D721Med (cell line): ENCODE measurements around the gene MUC20.
A peak's percentile ranks its signal among the peaks of the same experiment; 100 is the strongest.
"Not testable (repeated sequence)": the region's sequence is repeated elsewhere in the genome, so short reads cannot be mapped to it uniquely, and the experiment has no call there.

ENCODE experiments used
- DNase-seq: peaks from one replicate; pipeline ENCODE4 v3.0.0; 2011; ENCODE audit warnings: low spot score; ENCODE audit not compliant: insufficient read length
- FAIRE-seq: peaks from 2 replicates; lab custom pipeline; 2011; peaks lifted over from hg19 to GRCh38; lab: Jason Lieb, UNC
- CTCF ChIP-seq: IDR thresholded peaks from 2 replicates; pipeline ENCODE4 v1.5.1; 2012; ENCODE audit warnings: mild to moderate bottlenecking, control low read depth; ENCODE audit not compliant: insufficient read depth; ENCODE audit errors: missing control alignments

MUC20 gene

GRCh38 chr3:195738274-195739044, 17.7 kb downstream of the MUC20 start:
- no peak for TF ChIP-seq CTCF
- DNase-seq (no peak), FAIRE-seq (no peak)

DNA sequence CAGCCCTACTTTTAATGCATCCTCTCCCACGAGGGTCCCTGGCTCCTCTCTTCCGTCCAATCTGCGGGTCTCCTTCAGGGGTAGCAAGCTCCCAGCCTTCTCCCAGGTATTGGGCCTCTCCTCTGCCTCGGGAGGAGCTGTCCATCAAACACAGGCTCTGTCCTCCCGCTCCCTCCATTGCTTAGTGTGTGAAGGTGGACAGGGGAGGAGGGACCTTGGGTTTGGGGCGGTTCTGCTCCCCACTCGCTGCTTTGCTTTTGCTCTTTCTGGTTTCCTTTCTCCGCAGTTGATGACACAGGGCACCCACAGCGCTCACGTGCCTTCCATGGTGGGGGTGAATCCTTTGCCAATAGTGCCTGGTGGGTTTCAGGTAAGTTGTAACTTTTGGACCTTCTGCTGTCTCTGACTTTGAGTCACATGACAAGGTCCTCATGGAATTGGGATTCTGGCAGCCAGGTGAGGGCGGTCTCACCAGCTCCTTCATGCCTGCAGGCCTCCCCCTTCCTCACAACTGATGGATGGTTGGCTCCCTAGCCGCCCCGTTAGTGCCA, 18.9 kb downstream of the MUC20 start:
- TF ChIP-seq CTCF: no peak
- no peak for FAIRE-seq
- no peak for DNase-seq

DNA sequence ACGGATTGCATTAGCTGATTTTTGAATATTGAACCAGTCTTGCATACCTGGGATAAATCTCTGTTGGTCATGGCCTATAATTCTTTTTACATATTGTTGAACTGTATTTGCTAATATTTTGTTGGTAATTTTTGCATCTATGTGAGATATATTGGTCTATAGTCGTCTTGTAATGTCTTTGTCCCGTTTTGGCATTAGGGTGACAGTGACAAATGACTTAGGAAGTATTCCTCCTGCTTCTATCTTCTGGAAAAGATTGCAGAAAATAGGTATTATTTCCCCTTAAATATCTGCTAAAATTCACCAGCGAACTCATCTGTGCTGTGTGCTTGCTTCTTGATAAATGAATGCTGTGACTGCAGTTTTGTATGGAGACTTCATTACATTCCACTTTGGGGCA, 23.7 kb downstream of the MUC20 start:
- FAIRE-seq (no peak), DNase-seq (no peak)
- TF ChIP-seq CTCF: no peak

- no peak for TF ChIP-seq CTCF
- DNase-seq: no peak
- no peak for FAIRE-seq
Measured at GRCh38 chr3:195746346-195746745, 25.6 kb downstream of the MUC20 start.

DNA sequence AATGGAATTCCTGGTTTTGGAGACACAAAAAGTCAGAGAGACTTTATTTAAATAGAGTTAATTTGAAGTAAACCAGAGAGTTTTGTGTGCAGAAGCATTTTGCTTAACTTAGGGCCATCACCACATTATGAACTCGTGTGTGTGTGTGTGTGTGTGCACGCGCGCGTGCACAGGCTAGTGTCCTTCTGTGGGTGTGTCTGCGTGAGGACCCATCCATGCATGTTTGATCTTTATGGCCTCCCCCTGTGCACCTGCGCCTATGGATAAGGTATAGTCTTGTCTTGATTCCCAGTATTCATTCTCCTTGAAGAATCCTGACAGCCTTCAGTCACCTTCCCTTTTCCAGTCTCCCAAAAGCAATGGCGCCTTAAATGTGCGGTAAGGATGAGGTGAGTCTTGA, 26.0 kb downstream of the MUC20 start:
- FAIRE-seq: no peak
- DNase-seq: no peak
- TF ChIP-seq CTCF: no peak

DNA sequence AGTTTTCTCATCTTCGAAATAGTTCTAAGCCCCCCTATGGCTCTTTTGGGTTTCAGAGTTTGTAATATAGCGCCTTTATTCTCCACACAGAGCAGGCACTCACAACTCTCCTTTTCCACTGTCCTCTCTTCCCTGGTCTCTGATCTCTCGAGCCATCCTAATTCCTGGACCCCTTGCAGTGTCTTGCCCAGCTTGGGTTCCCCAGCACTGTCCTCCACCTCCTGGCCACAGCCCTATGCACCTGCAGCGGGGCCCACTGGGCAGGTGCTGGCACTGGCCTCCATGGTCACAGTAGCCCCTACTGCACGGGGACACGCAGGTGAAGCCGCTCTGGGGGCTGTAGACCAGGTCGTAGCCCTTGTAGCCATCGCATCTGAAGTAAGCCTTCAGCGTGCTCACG, 27.9 kb downstream of the MUC20 start:
- TF ChIP-seq CTCF: no peak
- no peak for FAIRE-seq
- peak; percentile 9 for DNase-seq

- not testable (repeated sequence) for FAIRE-seq
Measured at GRCh38 chr3:195749101-195749500, 28.3 kb downstream of the MUC20 start.

More at GRCh38 chr3:195749101-195749500, 28.3 kb downstream of the MUC20 start:
- not testable (repeated sequence) for DNase-seq
